ENCODE data around the gene RAX2. TPM values are rescaled to one million over a fixed set of nuclear protein-coding genes. Genes with fewer than 3 reads are reported as not detected.

The RAX2 gene
- total RNA-seq, 1 donor from 2014 or later: not detected

GRCh38 chr19:3801412-3802096, 29.5 kb upstream of the RAX2 start:
- no peak for DNase-seq (ENCODE audit: low spot score)

GRCh38 chr19:3800996-3801395, 29.0 kb upstream of the RAX2 start:
- no peak for DNase-seq (ENCODE audit: low spot score)

GRCh38 chr19:3798137-3798536, 26.1 kb upstream of the RAX2 start:
- no peak for DNase-seq (ENCODE audit: low spot score)

- DNase-seq (ENCODE audit: low spot score): no peak
Observed at GRCh38 chr19:3796358-3796757, 24.3 kb upstream of the RAX2 start.

GRCh38 chr19:3793799-3794198, 21.8 kb upstream of the RAX2 start:
- no peak for DNase-seq (ENCODE audit: low spot score)

GRCh38 chr19:3792114-3792513, 20.1 kb upstream of the RAX2 start:
- no peak for DNase-seq (ENCODE audit: low spot score)

GRCh38 chr19:3790941-3791340, 18.9 kb upstream of the RAX2 start:
- no peak for DNase-seq (ENCODE audit: low spot score)

- no peak for DNase-seq (ENCODE audit: low spot score)
Observed at GRCh38 chr19:3790209-3790734, 18.2 kb upstream of the RAX2 start.

- DNase-seq (ENCODE audit: low spot score): no peak
Observed at GRCh38 chr19:3788996-3789778, 17.2 kb upstream of the RAX2 start.

GRCh38 chr19:3785938-3786824, 14.2 kb upstream of the RAX2 start, which contains the start of gene MATK:
TSS of gene MATK (minus strand) at chr19:3786381. CDS start at chr19:3785135, 1,246 bp downstream.
- no peak for DNase-seq (ENCODE audit: low spot score)

GRCh38 chr19:3785451-3785937, 13.5 kb upstream of the RAX2 start:
- DNase-seq (ENCODE audit: low spot score): no peak

GRCh38 chr19:3784607-3785450, 12.8 kb upstream of the RAX2 start:
- DNase-seq (ENCODE audit: low spot score): no peak

- no peak for DNase-seq (ENCODE audit: low spot score)
Observed at GRCh38 chr19:3783660-3784584, 11.9 kb upstream of the RAX2 start.

GRCh38 chr19:3782903-3783302, 10.9 kb upstream of the RAX2 start:
- DNase-seq (ENCODE audit: low spot score): no peak

- DNase-seq (ENCODE audit: low spot score): no peak
Observed at GRCh38 chr19:3782330-3782729, 10.3 kb upstream of the RAX2 start.

GRCh38 chr19:3781603-3782002, 9.6 kb upstream of the RAX2 start:
- DNase-seq (ENCODE audit: low spot score): no peak

- no peak for DNase-seq (ENCODE audit: low spot score)
Observed at GRCh38 chr19:3780786-3781304, 8.8 kb upstream of the RAX2 start.

GRCh38 chr19:3778899-3779723, 7.1 kb upstream of the RAX2 start:
- DNase-seq (ENCODE audit: low spot score): no peak
